H1 (cell line): Measurements from ENCODE around the gene SNX25. TPM values are rescaled to one million over a fixed set of nuclear protein-coding genes. Genes with fewer than 3 reads are reported as not detected.

Experiments used
- CTCF ChIA-PET: fragments of 300-600 bp; sonication (Branson Sonifier 250); formaldehyde crosslinking; loops from one replicate; lab custom pipeline; 2021; ENCODE audit not compliant: partially characterized antibody; lab: Charles Lee
- POLR2A ChIA-PET: fragments of 300-600 bp; sonication (Branson Sonifier 250); formaldehyde crosslinking; loops from one replicate; lab custom pipeline; 2021; ENCODE audit warnings: inconsistent platforms; ENCODE audit not compliant: partially characterized antibody; lab: Charles Lee
- DNase-seq, 2 experiments: peaks; one replicate each; pipeline versions ENCODE4 v3.0.0 to v3.0.0-alpha.2; 2010 to 2022; ENCODE audit warnings: low spot score in 2 of 2, low read depth in 1 of 2, mixed read lengths in 1 of 2
- FAIRE-seq: peaks from 2 replicates; lab custom pipeline; 2011; peaks lifted over from hg19 to GRCh38; lab: Jason Lieb, UNC
- H2AFZ ChIP-seq: 2 replicates; pipeline ENCODE4 v1.8.1; 2012; ENCODE audit warnings: low read length, inconsistent platforms
- H2AK5ac ChIP-seq: 2 replicates; pipeline ENCODE4 v1.6.1; 2013; ENCODE audit warnings: low read depth, low read length
- H2BK120ac ChIP-seq: replicated peaks from 2 replicates; pipeline ENCODE3; 2013; ENCODE audit warnings: low read depth, low read length, inconsistent platforms
- H2BK12ac ChIP-seq: 2 replicates; pipeline ENCODE4 v1.6.1; 2013; ENCODE audit warnings: low read depth, low read length
- H2BK15ac ChIP-seq: 2 replicates; pipeline ENCODE4 v1.6.1; 2013; ENCODE audit warnings: low read length
- H2BK20ac ChIP-seq: 2 replicates; pipeline ENCODE4 v1.6.1; 2013; ENCODE audit warnings: low read length
- H2BK5ac ChIP-seq: 2 replicates; pipeline ENCODE4 v1.6.1; 2013; ENCODE audit warnings: low read depth, low read length
- H3K14ac ChIP-seq: 2 replicates; pipeline ENCODE4 v1.6.1; 2013; ENCODE audit warnings: inconsistent platforms; ENCODE audit not compliant: insufficient read length
- H3K18ac ChIP-seq: 2 replicates; pipeline ENCODE4 v1.6.1; 2013; ENCODE audit warnings: low read length; ENCODE audit errors: extremely low read depth
- H3K23ac ChIP-seq: 2 replicates; pipeline ENCODE4 v1.6.1; 2013; ENCODE audit warnings: inconsistent platforms; ENCODE audit not compliant: insufficient read length
- H3K23me2 ChIP-seq: 2 replicates; pipeline ENCODE4 v1.6.1; 2013; ENCODE audit warnings: low read depth, low read length
- H3K27ac ChIP-seq: 2 replicates; pipeline ENCODE4 v1.6.1; 2011; ENCODE audit warnings: low read depth, low read length, inconsistent platforms
- H3K27me3 ChIP-seq, 4 experiments: replicated peaks in 1 of 4; 1 replicate in 1 of 4; 2 replicates in 3 of 4; pipeline versions ENCODE4 v1.6.1 to v1.8.1; 2011 to 2013; ENCODE audit warnings: low read length in 3 of 4, mild to moderate bottlenecking in 3 of 4, inconsistent platforms in 2 of 4, mixed read lengths in 2 of 4, moderate library complexity in 1 of 4; ENCODE audit not compliant: control insufficient read depth in 3 of 4, insufficient read depth in 3 of 4; ENCODE audit errors: extremely low read depth in 1 of 4
- H3K36me3 ChIP-seq, 4 experiments: 2 replicates each; pipeline versions ENCODE4 v1.6.1 to v1.8.1; 2011 to 2013; ENCODE audit warnings: mild to moderate bottlenecking in 4 of 4, low read length in 3 of 4, moderate library complexity in 2 of 4, control low read depth in 1 of 4, inconsistent platforms in 1 of 4; ENCODE audit not compliant: insufficient read depth in 4 of 4, control insufficient read depth in 2 of 4
- H3K4ac ChIP-seq: replicated peaks from 2 replicates; pipeline ENCODE3; 2013; ENCODE audit warnings: low read length, low read depth, mixed read lengths, inconsistent platforms; ENCODE audit not compliant: insufficient read length
- H3K4me1 ChIP-seq, 4 experiments: replicated peaks in 1 of 4; 1 replicate in 1 of 4; 2 replicates in 3 of 4; pipeline versions ENCODE4 v1.6.1 to v1.8.1; 2011 to 2013; ENCODE audit warnings: low read length in 3 of 4, inconsistent platforms in 2 of 4, mixed read lengths in 1 of 4; ENCODE audit not compliant: insufficient read depth in 4 of 4, control insufficient read depth in 3 of 4
- H3K4me2 ChIP-seq, 2 experiments: 2 replicates each; pipeline versions ENCODE4 v1.6.1 to v1.8.1; 2011 to 2013; ENCODE audit warnings: low read depth in 2 of 2, low read length in 2 of 2, control low read depth in 1 of 2, inconsistent platforms in 1 of 2, mild to moderate bottlenecking in 1 of 2; ENCODE audit not compliant: insufficient read depth in 1 of 2
- H3K4me3 ChIP-seq, 4 experiments: fragments of 200-600, 300-600 bp in 1 of 4; sonication (generic), shearing (Covaris generic), sonication (Bioruptor Twin) in 1 of 4; 2 replicates each; pipeline versions ENCODE4 v1.5.1 to v1.8.1; 2011 to 2016; ENCODE audit warnings: low read length in 4 of 4, low read depth in 3 of 4, control low read depth in 2 of 4, inconsistent platforms in 2 of 4, mild to moderate bottlenecking in 2 of 4, mixed read lengths in 1 of 4, moderate library complexity in 1 of 4; ENCODE audit not compliant: insufficient read depth in 2 of 4; ENCODE audit errors: extremely low read depth in 1 of 4
- H3K56ac ChIP-seq: replicated peaks from 2 replicates; pipeline ENCODE3; 2013; ENCODE audit warnings: low read depth, mild to moderate bottlenecking, mixed read lengths, low read length, inconsistent platforms; ENCODE audit not compliant: insufficient read length
- H3K79me1 ChIP-seq: 2 replicates; pipeline ENCODE4 v1.6.1; 2013; ENCODE audit warnings: low read depth, low read length, control low read depth
- H3K79me2 ChIP-seq, 2 experiments: 2 replicates each; pipeline versions ENCODE4 v1.6.1 to v1.8.1; 2012 to 2013; ENCODE audit warnings: low read length in 2 of 2, mild to moderate bottlenecking in 2 of 2, inconsistent platforms in 1 of 2; ENCODE audit not compliant: insufficient read depth in 2 of 2, control insufficient read depth in 1 of 2
- H3K9ac ChIP-seq, 4 experiments: replicated peaks in 1 of 4; 1 replicate in 1 of 4; 2 replicates in 3 of 4; pipeline versions ENCODE4 v1.6.1 to v1.8.1; 2011 to 2013; ENCODE audit warnings: low read depth in 3 of 4, low read length in 3 of 4, control low read depth in 2 of 4, mild to moderate bottlenecking in 2 of 4, moderate library complexity in 2 of 4, inconsistent platforms in 1 of 4; ENCODE audit errors: extremely low read depth in 1 of 4
- H3K9me3 ChIP-seq, 2 experiments: 2 replicates each; pipeline versions ENCODE4 v1.6.1 to v1.8.1; 2012 to 2013; ENCODE audit warnings: mild to moderate bottlenecking in 2 of 2, moderate library complexity in 2 of 2, control low read depth in 1 of 2, inconsistent platforms in 1 of 2, low read depth in 1 of 2, low read length in 1 of 2, mixed read lengths in 1 of 2; ENCODE audit not compliant: insufficient read depth in 2 of 2
- H4K20me1 ChIP-seq, 2 experiments: replicated peaks in 1 of 2; 2 replicates each; pipeline versions ENCODE3 to v1.8.1; 2011 to 2013; ENCODE audit warnings: inconsistent platforms in 2 of 2, low read length in 2 of 2, mild to moderate bottlenecking in 1 of 2; ENCODE audit not compliant: insufficient read depth in 2 of 2, control insufficient read depth in 1 of 2
- H4K5ac ChIP-seq: 2 replicates; pipeline ENCODE4 v1.6.1; 2013; ENCODE audit warnings: low read length, low read depth, mixed read lengths, inconsistent platforms; ENCODE audit not compliant: insufficient read length
- H4K8ac ChIP-seq: 2 replicates; pipeline ENCODE4 v1.8.0; 2013; ENCODE audit warnings: mild to moderate bottlenecking, moderate library complexity, low read length, inconsistent platforms; ENCODE audit not compliant: insufficient read depth; ENCODE audit errors: extremely low read depth
- H4K91ac ChIP-seq: replicated peaks from 2 replicates; pipeline ENCODE3; 2013; ENCODE audit warnings: low read length, mixed read lengths, inconsistent platforms; ENCODE audit not compliant: insufficient read length
- BRCA1 ChIP-seq: IDR thresholded peaks from 2 replicates; pipeline ENCODE4 v1.6.1; 2012; ENCODE audit warnings: low read depth, low read length, improper control_type of control experiment
- EGR1 ChIP-seq: IDR thresholded peaks from 2 replicates; pipeline ENCODE4 v1.6.1; 2011; ENCODE audit warnings: low read depth, low read length, borderline replicate concordance
- GTF2F1 ChIP-seq: IDR thresholded peaks from 2 replicates; pipeline ENCODE4 v1.6.1; 2012; ENCODE audit warnings: low read depth, low read length, improper control_type of control experiment, borderline replicate concordance
- KDM1A ChIP-seq: fragments of 200-600, 300-600 bp; sonication (generic); IDR thresholded peaks from 2 replicates; pipeline ENCODE4 v1.7.1; 2016; ENCODE audit warnings: mild to moderate bottlenecking, low read length, borderline replicate concordance
- KDM5A ChIP-seq: fragments of 200-600 bp; IDR thresholded peaks from 2 replicates; pipeline ENCODE4 v1.7.1; 2012; ENCODE audit warnings: mild to moderate bottlenecking, low read length, inconsistent platforms, mixed read lengths
- SIRT6 ChIP-seq: IDR thresholded peaks from one replicate; pipeline ENCODE4 v1.7.1; 2012; ENCODE audit warnings: low read length, inconsistent platforms
- TAF1 ChIP-seq: IDR thresholded peaks from 2 replicates; pipeline ENCODE4 v1.6.1; 2011; ENCODE audit warnings: mild to moderate bottlenecking, low read depth, low read length
- TCF12 ChIP-seq: IDR thresholded peaks from 2 replicates; pipeline ENCODE4 v1.6.1; 2011; ENCODE audit warnings: low read depth, mild to moderate bottlenecking, low read length
- WGBS, 2 experiments: shearing (Covaris generic) in 1 of 2; methylation state at CpG; one replicate each; pipeline versions ENCODE4 v1.1.6 to v1.1.7; 2013 to 2015; ENCODE audit warnings: low lambda C conversion rate in 2 of 2, mixed read lengths in 2 of 2, inconsistent platforms in 1 of 2, low coverage in 1 of 2, missing lambda C conversion rate in 1 of 2; ENCODE audit not compliant: insufficient replicate concordance in 2 of 2, insufficient coverage in 1 of 2, insufficient read length in 1 of 2; ENCODE audit errors: extremely low coverage in 1 of 2, missing lambda C conversion rate in 1 of 2; 5-methylcytosine and 5-hydroxymethylcytosine counted together
- polyA plus RNA-seq, 7 experiments: library from polyadenylated mRNA; depleted of rRNA in 3 of 7; stranded (reverse) in 5 of 7; unstranded in 2 of 7; fragments of >200 nt in 5 of 7; fragments of 200-250 nt in 2 of 7; gene quantifications; 1 replicate in 5 of 7; 2 replicates in 1 of 7; 4 replicates in 1 of 7; pipeline versions ENCODE4 v1.2.1 to v1.2.3, GENCODE V29; 2011 to 2013; ENCODE audit warnings: missing spikeins in 2 of 7, mixed read lengths in 2 of 7
- total RNA-seq: library from RNA; stranded (reverse); fragmentation: NEBNext Ultra II Directional; extraction: Animal tissue kit (Norgen Biotek cat#: 25700); gene quantifications from 2 replicates; pipeline ENCODE4 v1.2.1, GENCODE V29; 2021
- TF ChIP-seq, protein P1 (sequence below): IDR thresholded peaks from 2 replicates; pipeline ENCODE4 v1.6.1; 2011; ENCODE audit warnings: low read length, improper control_type of control experiment
- TF ChIP-seq, protein P2 (sequence below): IDR thresholded peaks from 2 replicates; pipeline ENCODE4 v1.6.1; 2012; ENCODE audit warnings: low read length, inconsistent platforms

The SNX25 gene
- total and polyA plus RNA-seq, 2 of the 8 experiments (the other 6 are each of a cell fraction or from before 2014, with no cell fraction given): 5.4 to 19.9 TPM

DNA sequence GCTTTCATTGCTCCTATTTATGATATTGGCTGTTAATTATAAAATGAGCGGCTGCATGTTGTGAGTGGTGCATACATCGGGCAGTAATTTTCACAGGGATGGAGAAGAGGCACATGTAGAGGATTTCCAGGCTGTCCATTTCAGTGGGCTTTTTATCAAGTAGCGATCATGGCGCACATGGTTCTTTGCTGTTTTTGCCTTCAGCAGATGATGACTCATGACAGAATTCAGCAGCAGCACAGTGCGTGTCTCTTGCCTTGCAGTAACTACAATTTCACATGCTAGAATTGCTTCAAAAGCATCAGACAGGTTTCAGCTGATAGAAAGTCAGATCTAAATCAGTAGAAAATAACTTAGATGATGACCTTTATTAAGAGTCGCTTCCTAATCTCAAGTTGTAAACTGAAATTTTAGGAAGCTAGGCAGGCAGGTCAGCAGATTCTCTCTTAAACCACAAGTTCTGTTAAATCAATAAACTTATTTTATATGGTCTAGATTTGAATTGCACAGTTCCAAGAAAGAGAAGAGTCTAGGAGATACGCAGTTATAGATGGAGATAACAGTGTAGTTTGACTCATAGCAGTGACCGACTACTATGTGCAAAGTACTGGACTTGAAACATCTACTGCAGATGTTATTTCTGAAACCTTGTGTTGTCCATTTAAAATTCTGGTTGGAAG is 150.5 kb downstream of the SNX25 start:
- H2BK20ac ChIP-seq: no peak overlapping the region
- no peaks in the 10 kb centered on the region for H3K23me2 ChIP-seq
- peaks cover 0 to 11% (median 3%) of the 10 kb centered on the region in 4 experiments; a peak in 2 of 8 replicates for H3K36me3 ChIP-seq
- no peak overlapping the region for H4K8ac ChIP-seq
- H2AK5ac ChIP-seq: no peak overlapping the region
- no peaks in the 10 kb centered on the region for H4K20me1 ChIP-seq
- no peak overlapping the region for H3K9ac ChIP-seq
- H3K23ac ChIP-seq: no peak overlapping the region
- H4K91ac ChIP-seq: no peak overlapping the region
- WGBS, 2 experiments: 93% methylated on average over 8 of the region's 8 CpGs; no CpG with 5 or more reads in 1 of the 2 experiments
- no peaks in the 10 kb centered on the region for H3K79me1 ChIP-seq
- no peak overlapping the region for H2AFZ ChIP-seq
- H3K27me3 ChIP-seq: no peaks in the 10 kb centered on the region
- no peak overlapping the region for H3K14ac ChIP-seq
- ChIA-PET POLR2A (interaction anchor here (0.7 kb wide), 1 partner anchor 124 kb away, joined by 3 read pairs; no protein-coding TSS in a partner anchor), CTCF (interaction anchor here (0.6 kb wide), 1 partner anchor 14 kb away, joined by 3 read pairs; no protein-coding TSS in a partner anchor)
- H3K79me2 ChIP-seq: no peaks in the 10 kb centered on the region
- no peaks in the 10 kb centered on the region for H3K9me3 ChIP-seq
- no peak overlapping the region for H3K18ac ChIP-seq
- FAIRE-seq (no peak), DNase-seq (no peak)
- H3K4ac ChIP-seq: no peak overlapping the region
- H2BK5ac ChIP-seq: no peak overlapping the region
- no peak overlapping the region for H4K5ac ChIP-seq
- no peak overlapping the region for H3K56ac ChIP-seq
- peaks cover 0 to 3% (median 0%) of the 10 kb centered on the region in 4 experiments; a peak in 2 of 7 replicates for H3K4me1 ChIP-seq
- H3K4me2 ChIP-seq: no peak overlapping the region
- no peak overlapping the region for H3K4me3 ChIP-seq
- no peak overlapping the region for H3K27ac ChIP-seq
- no peak overlapping the region for H2BK15ac ChIP-seq
- H2BK120ac ChIP-seq: no peak overlapping the region
- H2BK12ac ChIP-seq: no peak overlapping the region
- TF ChIP-seq, protein P1, sequence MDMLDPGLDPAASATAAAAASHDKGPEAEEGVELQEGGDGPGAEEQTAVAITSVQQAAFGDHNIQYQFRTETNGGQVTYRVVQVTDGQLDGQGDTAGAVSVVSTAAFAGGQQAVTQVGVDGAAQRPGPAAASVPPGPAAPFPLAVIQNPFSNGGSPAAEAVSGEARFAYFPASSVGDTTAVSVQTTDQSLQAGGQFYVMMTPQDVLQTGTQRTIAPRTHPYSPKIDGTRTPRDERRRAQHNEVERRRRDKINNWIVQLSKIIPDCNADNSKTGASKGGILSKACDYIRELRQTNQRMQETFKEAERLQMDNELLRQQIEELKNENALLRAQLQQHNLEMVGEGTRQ: no peak
- no peak for TF ChIP-seq KDM1A
- no peak for TF ChIP-seq GTF2F1
- TF ChIP-seq KDM5A: no peak
- no peak for TF ChIP-seq SIRT6
- TF ChIP-seq TCF12: no peak
- no peak for TF ChIP-seq EGR1
- TF ChIP-seq BRCA1: no peak
- no peak for TF ChIP-seq TAF1
- TF ChIP-seq, protein P2, sequence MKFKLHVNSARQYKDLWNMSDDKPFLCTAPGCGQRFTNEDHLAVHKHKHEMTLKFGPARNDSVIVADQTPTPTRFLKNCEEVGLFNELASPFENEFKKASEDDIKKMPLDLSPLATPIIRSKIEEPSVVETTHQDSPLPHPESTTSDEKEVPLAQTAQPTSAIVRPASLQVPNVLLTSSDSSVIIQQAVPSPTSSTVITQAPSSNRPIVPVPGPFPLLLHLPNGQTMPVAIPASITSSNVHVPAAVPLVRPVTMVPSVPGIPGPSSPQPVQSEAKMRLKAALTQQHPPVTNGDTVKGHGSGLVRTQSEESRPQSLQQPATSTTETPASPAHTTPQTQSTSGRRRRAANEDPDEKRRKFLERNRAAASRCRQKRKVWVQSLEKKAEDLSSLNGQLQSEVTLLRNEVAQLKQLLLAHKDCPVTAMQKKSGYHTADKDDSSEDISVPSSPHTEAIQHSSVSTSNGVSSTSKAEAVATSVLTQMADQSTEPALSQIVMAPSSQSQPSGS: no peak
